Measurements from ENCODE around the gene RAB3GAP2.
"Not testable (repeated sequence)": the region's sequence is repeated elsewhere in the genome, so short reads cannot be mapped to it uniquely, and the experiment has no call there.

GRCh38 chr1:220110473-220110872 is 161.8 kb downstream of the RAB3GAP2 start:
- not testable (repeated sequence) for TF ChIP-seq CTCF, POLR2A (IDR thresholded peaks at IDR 0.05)
